Esophagus squamous epithelium (tissue), 4 donors: Measurements from ENCODE around the gene LDLRAD4.

Source experiments
- POLR2A ChIP-seq, 4 donors: fragments of 450-650 bp; IDR thresholded peaks; one replicate each; pipeline ENCODE4 v1.6.1; 2017; ENCODE audit warnings: antibody characterized with exemption in 4 of 4, mild to moderate bottlenecking in 4 of 4, moderate library complexity in 3 of 4
- TF ChIP-seq, protein P1 (sequence below), 6 experiments: fragments of 450-650 bp in 4 of 6; fragments of 200-600 bp in 2 of 6; sonication (generic) in 2 of 6; IDR thresholded peaks; one replicate each; pipeline ENCODE4 v1.5.1; 2016 to 2019; ENCODE audit warnings: antibody characterized with exemption in 6 of 6, mild to moderate bottlenecking in 4 of 6, moderate library complexity in 4 of 6

DNA sequence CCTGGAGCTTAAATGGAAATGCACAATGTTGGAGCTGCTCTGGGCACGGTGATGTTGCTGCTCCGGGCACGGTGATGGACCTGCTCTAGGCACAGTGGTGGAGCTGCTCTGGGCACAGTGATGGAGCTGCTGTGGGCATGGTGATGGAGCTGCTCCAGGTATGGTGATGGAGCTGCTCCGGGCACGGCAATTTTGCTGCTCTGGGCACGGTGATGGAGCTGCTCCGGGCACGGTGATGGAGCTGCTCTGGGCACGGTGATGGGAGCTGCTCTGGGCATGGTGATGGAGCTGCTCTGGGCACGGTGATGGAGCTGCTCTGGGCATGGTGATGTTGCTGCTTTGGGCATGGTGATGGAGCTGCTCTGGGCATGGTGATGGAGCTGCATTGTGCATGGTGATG is 79.7 kb downstream of the LDLRAD4 start:
- no peak for TF ChIP-seq POLR2A (IDR thresholded peaks at IDR 0.05)
- TF ChIP-seq, protein P1, sequence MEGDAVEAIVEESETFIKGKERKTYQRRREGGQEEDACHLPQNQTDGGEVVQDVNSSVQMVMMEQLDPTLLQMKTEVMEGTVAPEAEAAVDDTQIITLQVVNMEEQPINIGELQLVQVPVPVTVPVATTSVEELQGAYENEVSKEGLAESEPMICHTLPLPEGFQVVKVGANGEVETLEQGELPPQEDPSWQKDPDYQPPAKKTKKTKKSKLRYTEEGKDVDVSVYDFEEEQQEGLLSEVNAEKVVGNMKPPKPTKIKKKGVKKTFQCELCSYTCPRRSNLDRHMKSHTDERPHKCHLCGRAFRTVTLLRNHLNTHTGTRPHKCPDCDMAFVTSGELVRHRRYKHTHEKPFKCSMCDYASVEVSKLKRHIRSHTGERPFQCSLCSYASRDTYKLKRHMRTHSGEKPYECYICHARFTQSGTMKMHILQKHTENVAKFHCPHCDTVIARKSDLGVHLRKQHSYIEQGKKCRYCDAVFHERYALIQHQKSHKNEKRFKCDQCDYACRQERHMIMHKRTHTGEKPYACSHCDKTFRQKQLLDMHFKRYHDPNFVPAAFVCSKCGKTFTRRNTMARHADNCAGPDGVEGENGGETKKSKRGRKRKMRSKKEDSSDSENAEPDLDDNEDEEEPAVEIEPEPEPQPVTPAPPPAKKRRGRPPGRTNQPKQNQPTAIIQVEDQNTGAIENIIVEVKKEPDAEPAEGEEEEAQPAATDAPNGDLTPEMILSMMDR (IDR thresholded peaks at IDR 0.05), result no peak
